ENCODE measurements around the gene GNAI3. TPM values are rescaled to one million over a fixed set of nuclear protein-coding genes. Genes with fewer than 3 reads are reported as not detected.

GNAI3 gene
- total and polyA plus RNA-seq, 2 of the 8 experiments (the other 6 are each of a cell fraction or from before 2014, with no cell fraction given): 4.0 to 9.8 TPM

GRCh38 chr1:109521002-109521951 is 27.1 kb upstream of the GNAI3 start (continued):
- no peak for TF ChIP-seq CREB1 (IDR thresholded peaks at IDR 0.05)

Data from H1 (cell line).